ENCODE measurements around the gene CHD2. TPM values are rescaled to one million over a fixed set of nuclear protein-coding genes. Genes with fewer than 3 reads are reported as not detected.

CHD2 gene
- total RNA-seq, 1 experiment from 2014 or later = 85.0 TPM

DNA sequence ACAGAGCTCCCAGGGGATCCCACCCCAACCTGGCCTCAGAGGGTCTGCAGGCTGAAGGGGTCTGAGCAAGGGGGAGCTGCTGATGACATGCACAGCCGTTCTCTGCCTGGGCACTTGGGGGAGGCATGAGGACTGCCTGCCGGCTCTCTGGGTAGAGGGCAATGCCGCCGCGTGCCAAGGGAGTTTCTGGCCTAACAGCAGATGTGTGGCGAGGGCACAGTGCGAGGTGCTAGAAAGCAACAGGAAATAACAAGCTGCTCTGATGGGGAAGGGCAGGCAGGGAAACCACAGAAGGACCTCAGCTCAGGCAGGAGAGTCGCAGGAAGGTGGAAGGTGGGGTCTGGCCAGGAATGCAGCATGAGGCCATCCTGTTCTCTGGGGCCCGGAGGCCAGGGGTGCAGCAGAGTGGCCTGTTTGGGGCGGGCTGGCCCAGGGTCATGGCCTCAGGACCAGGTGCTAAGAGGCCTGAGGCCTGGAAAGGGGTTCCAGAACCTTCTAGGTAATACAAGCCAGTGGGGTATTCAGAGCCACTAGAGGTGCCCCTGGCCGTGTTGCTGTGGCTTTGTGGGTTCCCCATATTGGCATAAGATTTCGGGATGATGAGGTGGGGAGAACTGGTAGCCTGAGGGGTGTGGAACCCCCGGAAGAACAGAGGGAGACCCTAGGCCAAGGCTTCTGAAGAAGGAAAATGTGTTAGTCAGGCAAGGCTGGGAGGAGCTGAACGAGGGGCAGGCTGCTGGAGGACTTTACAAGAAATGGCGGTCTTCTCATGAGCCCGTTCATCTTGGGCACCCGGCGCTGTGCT is 147.7 kb downstream of the CHD2 start:
- Histone ChIP-seq H3K4me3 (ENCODE audit: low read depth, low read length) (no peak overlapping the region), H3K36me3 (ENCODE audit: control insufficient read depth, insufficient read depth, low read length) (no peaks in the 10 kb centered on the region), H3K9me3 (0 out of 2 replicates have a peak, but pooled peaks cover 6% of the 10 kb centered on the region), H3K27me3 (replicated peaks; ENCODE audit: control insufficient read depth, insufficient read depth, low read length) (no peaks in the 10 kb centered on the region), H3K4me1 (no peaks in the 10 kb centered on the region)
- ChIA-PET POLR2A (no interaction called here), CTCF (no interaction called here)
- TF ChIP-seq, protein P1, sequence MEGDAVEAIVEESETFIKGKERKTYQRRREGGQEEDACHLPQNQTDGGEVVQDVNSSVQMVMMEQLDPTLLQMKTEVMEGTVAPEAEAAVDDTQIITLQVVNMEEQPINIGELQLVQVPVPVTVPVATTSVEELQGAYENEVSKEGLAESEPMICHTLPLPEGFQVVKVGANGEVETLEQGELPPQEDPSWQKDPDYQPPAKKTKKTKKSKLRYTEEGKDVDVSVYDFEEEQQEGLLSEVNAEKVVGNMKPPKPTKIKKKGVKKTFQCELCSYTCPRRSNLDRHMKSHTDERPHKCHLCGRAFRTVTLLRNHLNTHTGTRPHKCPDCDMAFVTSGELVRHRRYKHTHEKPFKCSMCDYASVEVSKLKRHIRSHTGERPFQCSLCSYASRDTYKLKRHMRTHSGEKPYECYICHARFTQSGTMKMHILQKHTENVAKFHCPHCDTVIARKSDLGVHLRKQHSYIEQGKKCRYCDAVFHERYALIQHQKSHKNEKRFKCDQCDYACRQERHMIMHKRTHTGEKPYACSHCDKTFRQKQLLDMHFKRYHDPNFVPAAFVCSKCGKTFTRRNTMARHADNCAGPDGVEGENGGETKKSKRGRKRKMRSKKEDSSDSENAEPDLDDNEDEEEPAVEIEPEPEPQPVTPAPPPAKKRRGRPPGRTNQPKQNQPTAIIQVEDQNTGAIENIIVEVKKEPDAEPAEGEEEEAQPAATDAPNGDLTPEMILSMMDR (IDR thresholded peaks at IDR 0.05; ENCODE audit: insufficient read depth in 1 of 2, low read depth in 1 of 2, low read length in 1 of 2, severe bottlenecking in 1 of 2, unreplicated experiment in 1 of 2) = no peak
- Mint-ChIP-seq H3K4me3 (ENCODE audit: unreplicated experiment) (no peak overlapping the region), H3K36me3 (ENCODE audit: insufficient read depth, unreplicated experiment) (peaks cover 33% of the 10 kb centered on the region), H3K4me1 (ENCODE audit: low read depth, unreplicated experiment) (no peaks in the 10 kb centered on the region), H3K27me3 (ENCODE audit: insufficient read depth, unreplicated experiment) (no peaks in the 10 kb centered on the region), H3K9me3 (ENCODE audit: unreplicated experiment) (peaks cover 12% of the 10 kb centered on the region), H3K27ac (ENCODE audit: unreplicated experiment) (no peak overlapping the region)
- intact Hi-C loops (cut with micrococcal nuclease; ENCODE audit: unreplicated experiment) = no loop called here
- BruUV-seq (replicated peaks) = no TSS peak
- no peak for DNase-seq

DNA sequence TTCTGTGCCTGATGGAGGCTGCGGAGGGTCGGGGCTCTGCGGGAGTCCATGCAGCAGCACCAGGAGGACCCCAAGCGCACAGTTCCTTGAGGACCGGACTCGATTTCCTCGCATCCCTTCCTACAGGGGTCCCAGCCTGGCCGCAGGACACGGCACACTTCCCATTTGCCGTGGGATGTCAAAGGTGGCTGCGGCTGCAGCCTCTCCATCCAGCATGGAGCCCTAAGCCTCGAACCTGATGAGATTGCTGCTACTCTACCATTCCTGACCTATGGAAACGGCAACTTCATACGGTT is 148.2 kb downstream of the CHD2 start:
- Mint-ChIP-seq H3K4me3 (ENCODE audit: unreplicated experiment) (no peak overlapping the region), H3K36me3 (ENCODE audit: insufficient read depth, unreplicated experiment) (peaks cover 29% of the 10 kb centered on the region), H3K4me1 (ENCODE audit: low read depth, unreplicated experiment) (no peaks in the 10 kb centered on the region), H3K27me3 (ENCODE audit: insufficient read depth, unreplicated experiment) (no peaks in the 10 kb centered on the region), H3K27ac (ENCODE audit: unreplicated experiment) (no peak overlapping the region), H3K9me3 (ENCODE audit: unreplicated experiment) (peaks cover 12% of the 10 kb centered on the region)
- no TSS peak for BruUV-seq (replicated peaks)
- ChIA-PET CTCF (no interaction called here), POLR2A (no interaction called here)
- 0 out of 2 replicates have a peak, but pooled peaks cover 6% of the 10 kb centered on the region for H3K9me3 ChIP-seq
- no peaks in the 10 kb centered on the region for H3K4me1 ChIP-seq
- no peak overlapping the region for H3K4me3 ChIP-seq (ENCODE audit: low read depth, low read length)
- no peaks in the 10 kb centered on the region for H3K36me3 ChIP-seq (ENCODE audit: control insufficient read depth, insufficient read depth, low read length)
- no peaks in the 10 kb centered on the region for H3K27me3 ChIP-seq (replicated peaks; ENCODE audit: control insufficient read depth, insufficient read depth, low read length)
- intact Hi-C loops (cut with micrococcal nuclease; ENCODE audit: unreplicated experiment) = no loop called here
- DNase-seq = no peak
- TF ChIP-seq, protein P1 (IDR thresholded peaks at IDR 0.05; ENCODE audit: insufficient read depth in 1 of 2, low read depth in 1 of 2, low read length in 1 of 2, severe bottlenecking in 1 of 2, unreplicated experiment in 1 of 2) = no peak

DNA sequence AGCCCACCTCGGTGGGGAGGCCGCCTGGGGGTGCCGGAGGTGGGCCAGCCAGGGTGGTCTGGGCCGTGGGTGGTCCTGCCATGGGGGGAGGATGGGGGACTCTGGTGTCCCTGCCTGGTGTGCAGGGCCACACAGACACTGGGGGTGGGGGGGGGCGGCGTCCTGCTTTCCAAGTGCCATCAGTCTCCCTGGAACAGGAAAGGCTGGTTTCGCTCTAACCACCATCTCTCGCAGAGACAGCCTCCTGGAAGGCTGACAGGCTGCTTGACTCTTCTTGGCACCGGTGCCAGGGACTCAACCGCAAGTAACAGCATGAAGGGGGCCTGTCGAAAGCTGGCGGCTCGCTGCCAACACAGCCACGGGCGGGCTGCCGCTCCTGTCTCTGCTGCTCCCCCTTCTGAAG is 148.6 kb downstream of the CHD2 start:
- no peaks in the 10 kb centered on the region for H3K4me1 ChIP-seq
- TF ChIP-seq, protein P1 (IDR thresholded peaks at IDR 0.05; ENCODE audit: insufficient read depth in 1 of 2, low read depth in 1 of 2, low read length in 1 of 2, severe bottlenecking in 1 of 2, unreplicated experiment in 1 of 2) = no peak
- H3K4me3 ChIP-seq (ENCODE audit: low read depth, low read length) = no peak overlapping the region
- DNase-seq = no peak
- peaks cover 29% of the 10 kb centered on the region for H3K36me3 Mint-ChIP-seq (ENCODE audit: insufficient read depth, unreplicated experiment)
- no peaks in the 10 kb centered on the region for H3K27me3 Mint-ChIP-seq (ENCODE audit: insufficient read depth, unreplicated experiment)
- POLR2A ChIA-PET = no interaction called here
- intact Hi-C loops (cut with micrococcal nuclease; ENCODE audit: unreplicated experiment) = no loop called here
- no peaks in the 10 kb centered on the region for H3K36me3 ChIP-seq (ENCODE audit: control insufficient read depth, insufficient read depth, low read length)
- H3K4me1 Mint-ChIP-seq (ENCODE audit: low read depth, unreplicated experiment) = no peaks in the 10 kb centered on the region
- H3K9me3 ChIP-seq = 0 out of 2 replicates have a peak, but pooled peaks cover 6% of the 10 kb centered on the region
- peaks cover 12% of the 10 kb centered on the region for H3K9me3 Mint-ChIP-seq (ENCODE audit: unreplicated experiment)
- no peaks in the 10 kb centered on the region for H3K27me3 ChIP-seq (replicated peaks; ENCODE audit: control insufficient read depth, insufficient read depth, low read length)
- BruUV-seq (replicated peaks) = no TSS peak
- H3K4me3 Mint-ChIP-seq (ENCODE audit: unreplicated experiment) = no peak overlapping the region
- CTCF ChIA-PET = no interaction called here
- H3K27ac Mint-ChIP-seq (ENCODE audit: unreplicated experiment) = no peak overlapping the region

Data from Caco-2 (cell line).